GDM1 (cell line): ENCODE data around the gene TWIST1.

Experiments used
- DNase-seq: peaks from one replicate; lab custom pipeline; 2025; lab: John Stamatoyannopoulos, UW

TWIST1 gene

DNA sequence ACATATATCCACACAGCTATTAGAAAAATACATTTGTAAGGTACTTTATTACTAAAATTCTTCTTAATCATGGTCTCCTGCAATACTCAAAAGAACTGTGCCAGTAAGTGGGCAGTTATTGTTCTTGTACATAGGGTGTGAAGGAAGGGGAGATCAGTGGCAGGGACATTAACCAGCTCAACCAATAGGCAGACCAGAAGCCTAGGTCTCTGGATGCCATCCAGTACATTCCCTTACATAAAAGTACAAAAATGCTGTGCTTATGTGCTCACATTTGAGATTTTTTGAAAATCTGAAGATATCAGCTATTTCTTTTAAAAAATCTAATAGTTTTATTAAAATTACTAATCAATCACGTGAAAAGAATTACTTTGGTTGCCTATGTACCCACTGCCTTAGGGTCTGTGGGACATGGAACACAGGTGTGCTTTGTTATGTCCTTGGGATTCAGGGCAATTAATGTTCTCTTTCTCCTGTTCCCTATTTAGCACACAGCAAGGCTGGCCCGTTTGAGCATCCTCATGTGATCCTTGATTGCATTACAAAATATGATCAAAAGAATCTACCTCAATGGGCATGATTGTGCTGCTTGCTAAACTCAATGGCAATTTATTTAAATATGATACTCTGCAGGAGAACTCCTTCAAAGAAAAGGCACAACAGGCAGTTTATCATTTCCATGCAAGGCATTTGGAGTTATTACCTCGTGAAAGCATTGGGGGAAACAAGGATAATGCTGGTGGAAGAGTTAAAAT is 22.7 kb downstream of the TWIST1 start:
- no peak for DNase-seq

DNA sequence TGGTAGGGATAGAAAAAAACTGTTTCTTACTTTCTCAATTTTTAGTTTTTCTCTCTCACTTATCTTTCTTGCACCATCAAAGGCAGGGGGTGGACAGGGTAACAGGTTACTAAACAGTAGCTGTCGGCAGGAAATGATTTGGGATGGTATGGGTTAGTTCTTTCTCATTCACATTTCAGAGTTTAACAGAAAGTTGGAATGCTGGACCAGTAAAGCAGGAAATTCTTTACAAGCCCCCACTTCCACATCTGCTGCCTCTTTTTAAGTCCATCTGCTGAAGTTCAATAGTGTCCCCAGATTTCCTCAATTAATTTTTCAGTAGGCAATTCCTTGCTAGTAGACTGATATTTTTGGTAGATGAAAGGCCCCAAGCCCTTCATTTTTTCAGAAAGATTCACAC is 23.3 kb downstream of the TWIST1 start:
- no peak for DNase-seq

DNA sequence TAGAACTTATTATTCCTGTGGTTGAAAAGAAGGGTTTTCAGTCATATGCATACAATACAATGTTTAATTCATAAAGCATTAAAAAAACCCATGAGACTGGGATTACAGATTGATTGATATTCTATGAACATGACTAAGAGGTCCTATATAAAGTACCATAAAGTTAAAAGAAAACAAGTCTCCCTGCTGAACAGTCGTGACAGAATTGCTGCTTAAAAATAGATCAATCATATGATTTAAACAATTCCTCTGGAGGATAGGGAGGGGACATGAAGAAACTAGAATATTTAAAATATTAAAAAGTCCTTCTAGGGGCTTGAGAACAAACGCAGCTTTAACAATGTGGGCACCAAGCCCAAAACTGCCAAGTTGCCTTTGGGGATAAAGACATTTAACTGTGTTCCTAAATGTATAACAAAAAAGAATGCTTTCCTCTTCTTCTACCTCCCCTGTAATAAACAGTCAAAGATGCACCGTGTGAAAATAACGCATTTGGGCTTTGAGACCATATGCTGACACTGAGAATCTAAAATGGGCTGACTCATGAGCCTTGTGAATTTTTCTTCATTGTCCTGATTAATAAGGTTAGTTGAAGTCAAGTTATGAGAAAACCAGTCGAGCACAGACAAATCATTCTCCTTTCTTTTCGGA is 25.8 kb downstream of the TWIST1 start:
- no peak for DNase-seq

GRCh38 chr7:19090526-19090925 is 26.9 kb downstream of the TWIST1 start:
- no peak for DNase-seq

DNA sequence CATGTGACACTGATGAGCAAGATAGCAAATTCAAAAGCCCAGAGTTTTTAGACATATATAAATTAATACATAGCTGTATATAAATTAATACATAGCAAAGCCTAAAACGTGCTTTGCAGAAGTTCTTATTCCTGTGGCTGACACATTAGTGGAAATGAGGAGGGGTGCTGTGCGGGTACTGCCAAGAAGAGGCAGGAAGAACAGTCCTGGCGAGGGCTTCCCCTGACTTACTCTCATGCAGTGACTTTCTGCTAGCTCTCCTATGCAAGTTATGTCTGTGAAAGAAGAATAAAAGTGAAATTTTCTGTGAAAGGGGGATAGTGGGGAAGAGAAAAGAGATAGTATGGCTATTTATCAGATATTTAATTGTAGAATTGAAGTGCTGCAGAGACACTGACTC is 27.6 kb downstream of the TWIST1 start:
- no peak for DNase-seq

GRCh38 chr7:19089378-19089777 is 28.1 kb downstream of the TWIST1 start:
- DNase-seq, result no peak

- no peak for DNase-seq
These were observed 37.3 kb downstream of the TWIST1 start for GRCh38 chr7:19080093-19080492.

DNA sequence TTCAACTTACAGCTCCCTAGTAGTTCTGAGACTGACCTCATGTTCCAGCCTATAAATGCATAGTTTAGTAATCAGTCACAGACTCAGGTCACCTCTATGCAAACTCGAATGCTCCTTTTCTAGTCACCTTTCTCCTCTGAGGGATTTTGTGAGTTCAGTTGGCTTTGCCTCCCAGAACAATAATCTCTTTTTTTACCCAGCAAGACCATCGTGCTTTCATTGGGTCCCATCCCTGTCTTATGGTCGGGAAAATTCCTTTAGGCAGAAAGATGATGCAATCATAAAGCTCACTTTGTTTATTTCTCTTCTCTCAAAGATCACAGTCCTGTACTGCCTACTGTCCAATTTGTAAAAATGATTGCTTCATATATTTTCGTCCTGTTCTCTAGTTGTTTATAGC is 38.4 kb downstream of the TWIST1 start:
- no peak for DNase-seq

GRCh38 chr7:19069842-19070241 is 47.6 kb downstream of the TWIST1 start:
- DNase-seq, result no peak

- no peak for DNase-seq
These were observed 51.3 kb downstream of the TWIST1 start for GRCh38 chr7:19066170-19066569.
